K562 (cell line): ENCODE results near the gene FAM240A. TPM values are rescaled to one million over a fixed set of nuclear protein-coding genes. Genes with fewer than 3 reads are reported as not detected.

Source experiments
- ATAC-seq: fragments of 200-7000 bp; cut with Tn5 transposase; 3 replicates; pipeline ENCODE4 v1.9.1; 2020; ENCODE audit warnings: moderate library complexity
- BruUV-seq: library from RNA; stranded (reverse); fragments of 400-500 nt; replicated peaks from 2 replicates; lab custom pipeline; 2021; lab: Mats Ljungman, UMichigan
- CTCF ChIA-PET: fragments of 300-600 bp; formaldehyde crosslinking; extraction: SDS; loops from one replicate; lab custom pipeline; 2021; ENCODE audit warnings: low intra/inter-chr PET ratio; lab: Yijun Ruan, JAX
- POLR2A ChIA-PET: fragments of 300-600, 350-650 bp; sonication (Branson Sonifier 250); formaldehyde crosslinking; extraction: SDS; loops from one replicate; lab custom pipeline; 2021; ENCODE audit warnings: antibody characterized with exemption, inconsistent platforms; lab: Yijun Ruan, JAX
- DNase-seq, 4 experiments: peaks; one replicate each; pipeline versions ENCODE4 v3.0.0 to v3.0.0-alpha.2; 2011 to 2018; ENCODE audit warnings: low spot score in 3 of 4, mixed read lengths in 3 of 4; ENCODE audit errors: extremely low read depth in 1 of 4
- FAIRE-seq: peaks from 2 replicates; lab custom pipeline; 2011; peaks lifted over from hg19 to GRCh38; lab: Jason Lieb, UNC
- H2AFZ ChIP-seq: 2 replicates; pipeline ENCODE4 v1.6.0; 2011; ENCODE audit warnings: low read depth, low read length, control low read depth, inconsistent platforms
- H3K27ac ChIP-seq: fragments of 200-600 bp; 3 replicates; pipeline ENCODE4 v1.8.0; 2011; ENCODE audit warnings: low read depth, mild to moderate bottlenecking, control low read depth, inconsistent platforms, low read length, moderate library complexity, mixed read lengths; ENCODE audit errors: extremely low read depth
- H3K27me3 ChIP-seq, 2 experiments: fragments of 300-600 bp in 1 of 2; 2 replicates in 1 of 2; 3 replicates in 1 of 2; pipeline versions ENCODE4 v1.6.0 to v1.8.0; 2011; ENCODE audit warnings: inconsistent platforms in 2 of 2, low read length in 2 of 2, mild to moderate bottlenecking in 1 of 2, mixed read lengths in 1 of 2, moderate library complexity in 1 of 2; ENCODE audit not compliant: control insufficient read depth in 2 of 2, insufficient read depth in 2 of 2
- H3K36me3 ChIP-seq: fragments of 300-600 bp; 3 replicates; pipeline ENCODE4 v1.8.0; 2011; ENCODE audit warnings: mild to moderate bottlenecking, low read length, inconsistent platforms; ENCODE audit not compliant: control insufficient read depth, insufficient read depth
- H3K4me1 ChIP-seq, 2 experiments: fragments of 200-600 bp in 1 of 2; replicated peaks in 1 of 2; 2 replicates in 1 of 2; 3 replicates in 1 of 2; pipeline versions ENCODE4 v1.5.1 to v1.8.0; 2011; ENCODE audit warnings: inconsistent platforms in 2 of 2, low read length in 2 of 2, mild to moderate bottlenecking in 1 of 2, mixed read lengths in 1 of 2, moderate library complexity in 1 of 2; ENCODE audit not compliant: control insufficient read depth in 2 of 2, insufficient read depth in 2 of 2
- H3K4me2 ChIP-seq: 2 replicates; pipeline ENCODE4 v1.6.1; 2011; ENCODE audit warnings: low read length, control low read depth, inconsistent platforms, mixed read lengths; ENCODE audit not compliant: insufficient read depth
- H3K4me3 ChIP-seq: fragments of 200-600 bp; sonication (generic), shearing (Covaris generic); 2 replicates; pipeline ENCODE4 v1.5.1; 2016; ENCODE audit warnings: control low read depth, inconsistent platforms
- H3K79me2 ChIP-seq: fragments of 200-600 bp; 3 replicates; pipeline ENCODE4 v1.8.0; 2011; ENCODE audit warnings: low read length, inconsistent platforms; ENCODE audit not compliant: control insufficient read depth, insufficient read depth
- H3K9ac ChIP-seq, 2 experiments: 2 replicates each; pipeline versions ENCODE4 v1.6.0 to v1.6.1; 2011; ENCODE audit warnings: low read depth in 2 of 2, low read length in 2 of 2, control low read depth in 1 of 2, inconsistent platforms in 1 of 2, mild to moderate bottlenecking in 1 of 2, mixed read lengths in 1 of 2; ENCODE audit not compliant: insufficient read depth in 1 of 2
- H3K9me1 ChIP-seq: one replicate; pipeline ENCODE4 v1.6.0; 2011; ENCODE audit warnings: inconsistent platforms, mild to moderate bottlenecking, low read length, moderate library complexity; ENCODE audit not compliant: control insufficient read depth, insufficient read depth
- H3K9me3 ChIP-seq: replicated peaks from 2 replicates; pipeline ENCODE4 v1.5.1; 2011; ENCODE audit warnings: low read depth, low read length, inconsistent platforms; ENCODE audit not compliant: control insufficient read depth, insufficient read depth
- H4K20me1 ChIP-seq: replicated peaks from 2 replicates; pipeline ENCODE4 v1.6.1; 2011; ENCODE audit warnings: low read length, inconsistent platforms, mixed read lengths; ENCODE audit not compliant: control insufficient read depth, insufficient read depth
- ATF3 ChIP-seq, 2 experiments: fragments of 450-650 bp in 1 of 2; sonication (generic) in 1 of 2; formaldehyde crosslinking in 1 of 2; IDR thresholded peaks in 1 of 2; conservative IDR thresholded peaks in 1 of 2; 2 replicates each; pipeline versions ENCODE4 v1.6.1 to v1.8.1; 2016 to 2023; ENCODE audit warnings: mild to moderate bottlenecking in 2 of 2, moderate library complexity in 2 of 2, inconsistent platforms in 1 of 2, missing genetic modification reagents in 1 of 2
- CHD1 ChIP-seq: fragments of 200-600 bp; sonication (generic); IDR thresholded peaks from one replicate; pipeline ENCODE4 v1.6.1; 2012; ENCODE audit warnings: mild to moderate bottlenecking, moderate library complexity, low read length, inconsistent platforms
- KHSRP ChIP-seq: fragments of 450-650 bp; IDR thresholded peaks from 2 replicates; pipeline ENCODE4 v1.6.1; 2017
- YY1 ChIP-seq, 3 experiments: IDR thresholded peaks; 2 replicates each; pipeline ENCODE4 v1.6.1; 2011; ENCODE audit warnings: low read length in 2 of 3, mild to moderate bottlenecking in 2 of 3, moderate library complexity in 2 of 3, borderline replicate concordance in 1 of 3, control low read depth in 1 of 3, low read depth in 1 of 3; ENCODE audit not compliant: insufficient read depth in 3 of 3, insufficient replicate concordance in 2 of 3, control insufficient read depth in 1 of 3, insufficient read length in 1 of 3; ENCODE audit errors: extremely low read depth in 1 of 3
- ZNF76 ChIP-seq: fragments of 250-450 bp; sonication (Bioruptor Pico); IDR thresholded peaks from 2 replicates; pipeline ENCODE4 v1.4.0; 2020; ENCODE audit warnings: mild to moderate bottlenecking, moderate library complexity, borderline replicate concordance
- WGBS: fragments of 100-300 bp; shearing (Covaris generic); methylation state at CpG from one replicate; pipeline ENCODE4 v1.1.6; 2016; ENCODE audit warnings: low coverage, mixed read lengths; ENCODE audit not compliant: insufficient coverage; ENCODE audit errors: missing lambda C conversion rate; 5-methylcytosine and 5-hydroxymethylcytosine counted together
- in situ Hi-C: fragments of 300-500 bp; cut with MboI; formaldehyde crosslinking; loops from 4 replicates; pipeline ENCODE4 v1.15.0; 2018; ENCODE audit warnings: inconsistent platforms, mixed read lengths
- intact Hi-C: fragments of 100-400 bp; cut with micrococcal nuclease; formaldehyde crosslinking; loops from 2 replicates; pipeline ENCODE4 v1.14.2; 2022
- polyA plus RNA-seq, 8 experiments: library from polyadenylated mRNA; depleted of rRNA in 4 of 8; stranded (reverse) in 5 of 8; unstranded in 3 of 8; fragments of >200 nt; fragmentation: Nextera tagmentation in 2 of 8; fragmentation: Illumina TruSeq in 1 of 8; extraction: Ambion mirVana in 2 of 8; extraction: Trizol in 1 of 8; gene quantifications; 2 replicates each; pipeline versions ENCODE4 v1.2.1 to v1.2.3, GENCODE V29; 2011 to 2014; ENCODE audit warnings: inconsistent platforms in 1 of 8, missing spikeins in 1 of 8
- total RNA-seq, 7 experiments: library from RNA; depleted of rRNA in 6 of 7; stranded (reverse); fragments of >200 nt in 6 of 7; fragmentation: Illumina TruSeq in 2 of 7; extraction: Trizol in 2 of 7; gene quantifications; 2 replicates each; pipeline versions ENCODE4 v1.2.1 to v1.2.3, GENCODE V29; 2011 to 2021; ENCODE audit warnings: low replicate concordance in 1 of 7

FAM240A gene
- total and polyA plus RNA-seq, 9 of the 15 experiments (the other 6 are each of a cell fraction or from before 2014, with no cell fraction given): not detected

- in situ Hi-C loops (no loop called here), intact Hi-C loops (no loop called here)
- no peaks in the 10 kb centered on the region for H3K36me3 ChIP-seq
- no peak for FAIRE-seq
- H3K9me3 ChIP-seq: no peaks in the 10 kb centered on the region
- H3K9me1 ChIP-seq: no peaks in the 10 kb centered on the region
- no peak overlapping the region for H2AFZ ChIP-seq
- no peaks in the 10 kb centered on the region for H3K79me2 ChIP-seq
- H3K9ac ChIP-seq: no peak overlapping the region
- no peaks in the 10 kb centered on the region for H4K20me1 ChIP-seq
- no peak overlapping the region for H3K4me3 ChIP-seq
- TF ChIP-seq KHSRP: no peak
- TF ChIP-seq ZNF76 (CRISPR knock-in tag): no peak
- H3K4me1 ChIP-seq: no peaks in the 10 kb centered on the region
- 0% methylated on average over 3 of the region's 3 CpGs for WGBS
- no peak for DNase-seq
- POLR2A ChIA-PET: interaction anchor here (0.6 to 1.2 kb wide), 2 partner anchors 8 to 26 kb away, joined by 3 to 4 read pairs; no protein-coding TSS in a partner anchor
- no peak for ATAC-seq
- H3K4me2 ChIP-seq: no peak overlapping the region
- H3K27me3 ChIP-seq: peaks cover 3 to 11% of the 10 kb centered on the region in 2 experiments; a peak in 4 of 5 replicates
- CTCF ChIA-PET: no interaction called here
- no TSS peak for BruUV-seq
- no peak overlapping the region for H3K27ac ChIP-seq
Measured at GRCh38 chr3:46649436-46649835, 37.1 kb downstream of the FAM240A start.

GRCh38 chr3:46651084-46651483 lies 38.8 kb downstream of the FAM240A start:
- no peak overlapping the region for H3K27ac ChIP-seq
- H3K36me3 ChIP-seq: no peaks in the 10 kb centered on the region
- 0% methylated on average over 1 of the region's 1 CpG for WGBS
- TF ChIP-seq CHD1: no peak
- TF ChIP-seq ATF3 (IDR thresholded peaks at IDR 0.05): peak; percentile 8; the same call in 1 of the 2 replicates
- TF ChIP-seq ATF3 (CRISPR knock-in tag; conservative IDR thresholded peaks at IDR 0.05): no peak
- no peak for TF ChIP-seq YY1 (IDR thresholded peaks at IDR 0.05; ENCODE audit: borderline replicate concordance in 1 of 3, control insufficient read depth in 1 of 3, extremely low read depth in 1 of 3, insufficient read depth in 3 of 3, insufficient read length in 1 of 3, insufficient replicate concordance in 2 of 3, low read depth in 1 of 3, low read length in 2 of 3)
- H2AFZ ChIP-seq: no peak overlapping the region
- no peak overlapping the region for H3K9ac ChIP-seq
- DNase-seq (no peak), ATAC-seq (no peak), FAIRE-seq (no peak)
- intact Hi-C loops: no loop called here
- H3K27me3 ChIP-seq: peaks cover 8 to 14% of the 10 kb centered on the region in 2 experiments
- no peaks in the 10 kb centered on the region for H4K20me1 ChIP-seq
- POLR2A ChIA-PET: no interaction called here
- H3K9me3 ChIP-seq: no peaks in the 10 kb centered on the region
- CTCF ChIA-PET: no interaction called here
- H3K4me3 ChIP-seq: no peak overlapping the region
- H3K4me2 ChIP-seq: no peak overlapping the region
- BruUV-seq: no TSS peak
- H3K79me2 ChIP-seq: no peaks in the 10 kb centered on the region
- H3K9me1 ChIP-seq: no peaks in the 10 kb centered on the region
- in situ Hi-C loops: no loop called here
- no peaks in the 10 kb centered on the region for H3K4me1 ChIP-seq
